Breast epithelium (tissue), 4 donors: Measurements from ENCODE around the gene MPEG1. TPM values are rescaled to one million over a fixed set of nuclear protein-coding genes. Genes with fewer than 3 reads are reported as not detected.

Experiments
- DNase-seq, 2 donors: peaks; one replicate each; pipeline ENCODE4 v3.0.0-alpha.2; 2019; ENCODE audit warnings: low spot score in 2 of 2
- H3K27ac ChIP-seq, 2 donors: fragments of 200-600 bp; sonication (generic) in 1 of 2; one replicate each; pipeline ENCODE4 v1.5.1; 2016 to 2019; ENCODE audit warnings: mild to moderate bottlenecking in 1 of 2
- H3K27me3 ChIP-seq, 2 donors: fragments of 200-600 bp; sonication (generic) in 1 of 2; one replicate each; pipeline versions ENCODE4 v1.5.1 to v1.6.0; 2017 to 2019; ENCODE audit warnings: control low read depth in 1 of 2, mild to moderate bottlenecking in 1 of 2
- H3K36me3 ChIP-seq: fragments of 200-600 bp; one replicate; pipeline ENCODE4 v1.5.1; 2019
- H3K4me1 ChIP-seq, 2 donors: fragments of 200-600 bp; sonication (generic); one replicate each; pipeline ENCODE4 v1.5.1; 2016 to 2019; ENCODE audit warnings: control low read depth in 1 of 2
- H3K4me3 ChIP-seq, 3 donors: fragments of 200-600 bp; sonication (generic); 1 replicate in 2 of 3; 2 replicates in 1 of 3; pipeline ENCODE4 v1.5.1; 2016 to 2019; ENCODE audit warnings: mild to moderate bottlenecking in 3 of 3, moderate library complexity in 2 of 3
- H3K9me3 ChIP-seq, 2 donors: fragments of 200-600 bp; sonication (generic) in 1 of 2; one replicate each; pipeline ENCODE4 v1.5.1; 2016 to 2019; ENCODE audit warnings: control low read depth in 1 of 2
- POLR2A ChIP-seq: fragments of 450-650 bp; IDR thresholded peaks from one replicate; pipeline ENCODE4 v1.6.1; 2016; ENCODE audit warnings: antibody characterized with exemption, mild to moderate bottlenecking, moderate library complexity
- POLR2AphosphoS5 ChIP-seq, 3 donors: sonication (generic); formaldehyde crosslinking; IDR thresholded peaks; one replicate each; pipeline ENCODE4 v1.6.1; 2017; ENCODE audit warnings: antibody characterized with exemption in 3 of 3
- intact Hi-C: fragments of 100-400 bp; cut with DNase I; formaldehyde crosslinking; loops from one replicate; pipeline ENCODE4 v1.15.1; 2023; ENCODE audit warnings: low total_unique reads
- total RNA-seq, 3 donors: library from RNA; depleted of rRNA; stranded (reverse); fragments of >200 nt; gene quantifications; one replicate each; pipeline ENCODE4 v1.1.0, GENCODE V29; 2016
- TF ChIP-seq, protein P1 (sequence below), 3 donors: fragments of 450-650 bp; IDR thresholded peaks; one replicate each; pipeline ENCODE4 v1.5.1; 2016 to 2017; ENCODE audit warnings: antibody characterized with exemption in 3 of 3, mild to moderate bottlenecking in 3 of 3, moderate library complexity in 3 of 3

MPEG1 gene
- total RNA-seq, 3 donors from 2014 or later = 2.6 to 65.4 (median 13.2) TPM

DNA sequence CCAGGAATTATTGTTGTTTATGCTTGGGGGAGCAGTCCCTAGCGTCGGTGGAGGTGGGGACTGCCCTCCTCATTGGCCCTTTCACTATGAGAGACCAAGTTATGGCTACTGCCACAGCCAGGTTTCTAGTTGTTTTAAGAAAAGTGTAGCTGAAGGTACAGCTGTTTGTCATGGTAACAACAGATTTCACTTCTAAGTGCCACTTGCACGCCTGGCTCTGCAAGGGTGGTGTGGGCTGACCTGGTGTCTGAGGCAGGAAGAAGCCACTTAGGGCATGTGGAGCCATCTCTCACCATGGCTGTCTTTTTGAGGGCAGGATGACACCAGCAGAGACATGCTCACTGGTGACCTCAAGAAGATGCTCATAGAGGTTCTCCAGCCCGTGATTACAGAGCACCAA lies 46.3 kb upstream of the MPEG1 start:
- Histone ChIP-seq H3K9me3 (no peaks in the 10 kb centered on the region), H3K4me3 (no peak overlapping the region), H3K27me3 (no peaks in the 10 kb centered on the region), H3K4me1 (no peaks in the 10 kb centered on the region), H3K36me3 (no peaks in the 10 kb centered on the region), H3K27ac (no peak overlapping the region)
- TF ChIP-seq POLR2AphosphoS5 (IDR thresholded peaks at IDR 0.05) (no peak), POLR2A (no peak)
- TF ChIP-seq, protein P1, sequence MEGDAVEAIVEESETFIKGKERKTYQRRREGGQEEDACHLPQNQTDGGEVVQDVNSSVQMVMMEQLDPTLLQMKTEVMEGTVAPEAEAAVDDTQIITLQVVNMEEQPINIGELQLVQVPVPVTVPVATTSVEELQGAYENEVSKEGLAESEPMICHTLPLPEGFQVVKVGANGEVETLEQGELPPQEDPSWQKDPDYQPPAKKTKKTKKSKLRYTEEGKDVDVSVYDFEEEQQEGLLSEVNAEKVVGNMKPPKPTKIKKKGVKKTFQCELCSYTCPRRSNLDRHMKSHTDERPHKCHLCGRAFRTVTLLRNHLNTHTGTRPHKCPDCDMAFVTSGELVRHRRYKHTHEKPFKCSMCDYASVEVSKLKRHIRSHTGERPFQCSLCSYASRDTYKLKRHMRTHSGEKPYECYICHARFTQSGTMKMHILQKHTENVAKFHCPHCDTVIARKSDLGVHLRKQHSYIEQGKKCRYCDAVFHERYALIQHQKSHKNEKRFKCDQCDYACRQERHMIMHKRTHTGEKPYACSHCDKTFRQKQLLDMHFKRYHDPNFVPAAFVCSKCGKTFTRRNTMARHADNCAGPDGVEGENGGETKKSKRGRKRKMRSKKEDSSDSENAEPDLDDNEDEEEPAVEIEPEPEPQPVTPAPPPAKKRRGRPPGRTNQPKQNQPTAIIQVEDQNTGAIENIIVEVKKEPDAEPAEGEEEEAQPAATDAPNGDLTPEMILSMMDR (IDR thresholded peaks at IDR 0.05) = no peak
- no peak for DNase-seq
- intact Hi-C loops = no loop called here

DNA sequence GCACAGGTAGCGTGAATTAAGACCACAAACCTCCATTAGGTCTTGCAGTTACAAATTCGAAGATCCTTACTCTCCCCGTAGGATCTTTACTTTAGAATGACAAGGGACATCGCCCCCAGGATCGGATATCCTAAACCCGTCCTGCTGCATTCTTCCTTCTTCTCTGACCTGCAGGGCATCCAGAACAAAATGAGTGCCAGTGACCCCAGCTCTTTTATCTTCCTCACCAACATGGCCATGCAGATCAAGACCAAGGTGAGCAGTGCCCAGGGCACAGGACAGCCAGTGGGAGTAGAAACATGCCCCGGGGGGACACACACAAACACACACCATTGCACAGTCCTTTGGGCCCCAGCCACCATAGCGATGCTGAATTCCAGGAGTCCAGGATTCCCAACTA lies 42.6 kb upstream of the MPEG1 start:
- no peaks in the 10 kb centered on the region for H3K27me3 ChIP-seq
- TF ChIP-seq, protein P1 (IDR thresholded peaks at IDR 0.05) = no peak
- TF ChIP-seq POLR2A (no peak), POLR2AphosphoS5 (IDR thresholded peaks at IDR 0.05) (no peak)
- intact Hi-C loops = no loop called here
- H3K27ac ChIP-seq = no peak overlapping the region
- H3K4me1 ChIP-seq = no peaks in the 10 kb centered on the region
- no peak for DNase-seq
- H3K4me3 ChIP-seq = no peak overlapping the region
- no peaks in the 10 kb centered on the region for H3K9me3 ChIP-seq
- H3K36me3 ChIP-seq = no peaks in the 10 kb centered on the region

DNA sequence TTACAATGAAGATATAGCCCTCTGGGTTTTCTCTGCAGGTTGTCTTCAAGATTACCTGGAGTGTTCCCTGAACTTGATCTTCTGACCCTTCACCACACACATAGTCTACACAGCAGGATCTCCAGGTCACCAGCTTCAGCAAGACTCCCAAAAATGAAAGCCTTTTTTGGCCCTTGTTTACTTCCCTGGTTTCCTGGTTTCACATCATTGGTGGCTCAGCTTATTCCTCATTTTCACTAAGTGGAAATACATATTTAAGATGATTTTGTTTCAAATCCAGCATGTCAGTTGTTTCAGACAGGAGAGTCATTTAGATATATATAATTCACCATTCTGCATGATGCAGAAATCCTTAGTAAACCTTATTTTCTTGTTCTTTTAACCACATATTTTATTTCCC lies 41.6 kb upstream of the MPEG1 start:
- H3K4me3 ChIP-seq = no peak overlapping the region
- no peaks in the 10 kb centered on the region for H3K27me3 ChIP-seq
- no peaks in the 10 kb centered on the region for H3K9me3 ChIP-seq
- TF ChIP-seq POLR2A = no peak
- TF ChIP-seq POLR2AphosphoS5 (IDR thresholded peaks at IDR 0.05) = no peak
- TF ChIP-seq, protein P1 (IDR thresholded peaks at IDR 0.05) = no peak
- intact Hi-C loops = no loop called here
- no peaks in the 10 kb centered on the region for H3K4me1 ChIP-seq
- H3K36me3 ChIP-seq = no peaks in the 10 kb centered on the region
- DNase-seq = no peak
- H3K27ac ChIP-seq = no peak overlapping the region

DNA sequence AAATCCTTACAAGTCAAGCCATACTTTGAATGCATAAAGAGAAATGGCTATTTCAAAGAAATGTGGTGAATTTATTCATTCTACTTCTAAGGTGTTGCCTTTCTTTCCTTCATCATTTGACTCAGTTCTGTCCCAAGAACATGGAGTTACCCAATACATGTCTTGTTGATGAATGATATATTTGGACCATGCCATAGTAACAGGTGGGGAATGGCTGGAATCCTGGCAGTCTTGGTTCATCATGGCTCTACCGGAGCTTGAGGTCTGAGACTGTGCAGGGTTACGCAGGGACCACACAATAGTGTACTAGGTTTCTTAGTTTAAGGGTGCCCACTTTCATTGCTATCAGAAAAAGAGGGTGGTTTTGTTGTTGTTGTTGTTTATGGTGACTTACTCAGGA lies 40.3 kb upstream of the MPEG1 start:
- Histone ChIP-seq H3K4me3 (no peak overlapping the region), H3K9me3 (no peaks in the 10 kb centered on the region), H3K27me3 (no peaks in the 10 kb centered on the region), H3K4me1 (no peaks in the 10 kb centered on the region), H3K36me3 (no peaks in the 10 kb centered on the region), H3K27ac (no peak overlapping the region)
- DNase-seq = no peak
- intact Hi-C loops = no loop called here
- TF ChIP-seq POLR2A = no peak
- TF ChIP-seq POLR2AphosphoS5 (IDR thresholded peaks at IDR 0.05) = no peak
- TF ChIP-seq, protein P1 (IDR thresholded peaks at IDR 0.05) = no peak

DNA sequence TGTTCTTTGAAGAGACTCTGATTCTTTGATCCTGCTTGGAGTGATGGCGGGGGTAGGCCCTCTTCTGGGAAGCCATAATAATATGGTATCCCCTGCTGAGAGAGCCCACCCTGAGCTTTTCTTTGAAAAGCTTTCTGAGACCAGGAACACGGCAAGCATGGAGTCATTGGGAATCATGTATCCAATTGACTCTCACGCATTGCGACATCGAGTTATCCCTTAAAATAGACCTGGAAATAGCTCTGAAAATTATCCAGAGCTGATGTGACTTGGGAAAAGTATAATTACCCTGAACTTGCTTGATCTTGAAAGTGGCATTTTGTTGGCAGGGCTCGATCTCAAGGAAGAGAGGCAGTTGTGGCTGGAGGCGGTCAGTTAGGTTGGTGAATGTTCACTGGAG lies 36.8 kb upstream of the MPEG1 start:
- no peak overlapping the region for H3K4me3 ChIP-seq
- no peak for DNase-seq
- H3K36me3 ChIP-seq = no peaks in the 10 kb centered on the region
- no peaks in the 10 kb centered on the region for H3K9me3 ChIP-seq
- no peak overlapping the region for H3K27ac ChIP-seq
- TF ChIP-seq POLR2AphosphoS5 (IDR thresholded peaks at IDR 0.05) (no peak), POLR2A (no peak)
- TF ChIP-seq, protein P1 (IDR thresholded peaks at IDR 0.05) = no peak
- H3K4me1 ChIP-seq = no peaks in the 10 kb centered on the region
- intact Hi-C loops = no loop called here
- no peaks in the 10 kb centered on the region for H3K27me3 ChIP-seq
